ENCODE measurements around the gene CCDC85A. TPM values are rescaled to one million over a fixed set of nuclear protein-coding genes. Genes with fewer than 3 reads are reported as not detected.

CCDC85A gene
- total RNA-seq, 1 donor from 2014 or later = 0.43 TPM

DNA sequence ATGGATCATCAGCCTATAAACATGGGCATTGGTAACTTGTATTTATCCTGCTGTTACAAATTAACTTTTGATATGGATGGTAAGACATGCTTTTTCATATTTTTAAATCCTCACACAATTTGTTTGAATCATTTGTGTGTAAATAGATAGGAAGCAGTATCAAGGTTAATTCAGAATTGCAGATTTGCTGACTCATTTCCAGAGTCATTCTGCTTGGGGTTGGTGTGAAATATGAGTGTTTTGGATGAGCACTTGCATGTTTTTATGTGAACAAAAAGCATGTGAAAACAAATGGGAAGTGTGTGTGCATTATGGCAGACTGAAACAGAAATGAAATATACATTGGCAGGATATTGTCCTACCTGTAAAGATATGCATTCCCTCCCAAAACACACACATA, 11.8 kb downstream of the CCDC85A start:
- Histone ChIP-seq H3K27me3 (peaks cover 49% of the 10 kb centered on the region), H3K9me3 (ENCODE audit: low read depth) (no peaks in the 10 kb centered on the region), H3K4me2 (no peak overlapping the region), H2AFZ (replicated peaks) (no peak overlapping the region), H3K9ac (no peak overlapping the region), H3K4me3 (no peak overlapping the region), H3K4me1 (no peaks in the 10 kb centered on the region), H3K36me3 (no peaks in the 10 kb centered on the region), H3K79me2 (ENCODE audit: low read depth) (no peaks in the 10 kb centered on the region), H4K20me1 (ENCODE audit: low read depth) (no peaks in the 10 kb centered on the region), H3K27ac (no peak overlapping the region), H3F3A (ENCODE audit: low read depth) (no peaks in the 10 kb centered on the region)
- DNase-seq (ENCODE audit: low spot score) = no peak
- no peak for TF ChIP-seq EZH2phosphoT487 (IDR thresholded peaks at IDR 0.05)
- TF ChIP-seq EZH2 (IDR thresholded peaks at IDR 0.05) = no peak
- TF ChIP-seq, protein P1, sequence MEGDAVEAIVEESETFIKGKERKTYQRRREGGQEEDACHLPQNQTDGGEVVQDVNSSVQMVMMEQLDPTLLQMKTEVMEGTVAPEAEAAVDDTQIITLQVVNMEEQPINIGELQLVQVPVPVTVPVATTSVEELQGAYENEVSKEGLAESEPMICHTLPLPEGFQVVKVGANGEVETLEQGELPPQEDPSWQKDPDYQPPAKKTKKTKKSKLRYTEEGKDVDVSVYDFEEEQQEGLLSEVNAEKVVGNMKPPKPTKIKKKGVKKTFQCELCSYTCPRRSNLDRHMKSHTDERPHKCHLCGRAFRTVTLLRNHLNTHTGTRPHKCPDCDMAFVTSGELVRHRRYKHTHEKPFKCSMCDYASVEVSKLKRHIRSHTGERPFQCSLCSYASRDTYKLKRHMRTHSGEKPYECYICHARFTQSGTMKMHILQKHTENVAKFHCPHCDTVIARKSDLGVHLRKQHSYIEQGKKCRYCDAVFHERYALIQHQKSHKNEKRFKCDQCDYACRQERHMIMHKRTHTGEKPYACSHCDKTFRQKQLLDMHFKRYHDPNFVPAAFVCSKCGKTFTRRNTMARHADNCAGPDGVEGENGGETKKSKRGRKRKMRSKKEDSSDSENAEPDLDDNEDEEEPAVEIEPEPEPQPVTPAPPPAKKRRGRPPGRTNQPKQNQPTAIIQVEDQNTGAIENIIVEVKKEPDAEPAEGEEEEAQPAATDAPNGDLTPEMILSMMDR (IDR thresholded peaks at IDR 0.05) = no peak
- no peaks in the 10 kb centered on the region for H3K36me3 Mint-ChIP-seq
- no peak overlapping the region for H3K4me3 Mint-ChIP-seq
- H3K27me3 Mint-ChIP-seq (ENCODE audit: insufficient read depth, low read depth) = peaks cover 2% of the 10 kb centered on the region
- H3K27ac Mint-ChIP-seq = no peak overlapping the region
- no peaks in the 10 kb centered on the region for H3K9me3 Mint-ChIP-seq
- no peaks in the 10 kb centered on the region for H3K4me1 Mint-ChIP-seq

DNA sequence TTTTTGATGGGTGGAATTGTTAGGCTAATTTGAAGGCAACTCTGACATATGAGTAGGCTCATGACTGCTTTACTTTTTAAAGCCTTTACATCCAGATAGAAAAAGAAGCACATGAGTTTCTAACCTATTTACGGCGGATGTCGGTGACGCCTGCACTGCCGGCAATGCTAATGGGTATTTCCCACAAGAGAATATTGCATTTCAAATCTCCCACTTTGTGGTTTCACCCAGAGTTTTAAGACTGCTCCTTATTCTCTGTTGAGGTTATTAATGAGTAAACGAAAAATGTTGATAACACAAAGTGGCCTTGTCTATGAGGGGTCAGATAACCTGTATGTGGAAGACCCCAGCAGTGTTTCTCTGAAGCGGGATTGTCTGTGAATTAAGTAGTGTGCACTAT, 14.0 kb downstream of the CCDC85A start:
- Histone ChIP-seq H4K20me1 (ENCODE audit: low read depth) (no peaks in the 10 kb centered on the region), H3K9ac (no peak overlapping the region), H3K79me2 (ENCODE audit: low read depth) (no peaks in the 10 kb centered on the region), H3K4me3 (no peak overlapping the region), H3K36me3 (no peaks in the 10 kb centered on the region), H3K27ac (no peak overlapping the region), H3K4me1 (no peaks in the 10 kb centered on the region), H3K9me3 (ENCODE audit: low read depth) (no peaks in the 10 kb centered on the region), H2AFZ (replicated peaks) (no peak overlapping the region), H3K4me2 (no peak overlapping the region), H3K27me3 (peaks cover 28% of the 10 kb centered on the region), H3F3A (ENCODE audit: low read depth) (no peaks in the 10 kb centered on the region)
- Mint-ChIP-seq H3K4me1 (no peaks in the 10 kb centered on the region), H3K36me3 (no peaks in the 10 kb centered on the region), H3K27ac (no peak overlapping the region), H3K4me3 (no peak overlapping the region), H3K9me3 (no peaks in the 10 kb centered on the region), H3K27me3 (ENCODE audit: insufficient read depth, low read depth) (no peaks in the 10 kb centered on the region)
- no peak for TF ChIP-seq EZH2 (IDR thresholded peaks at IDR 0.05)
- TF ChIP-seq, protein P1 (IDR thresholded peaks at IDR 0.05) = no peak
- no peak for TF ChIP-seq EZH2phosphoT487 (IDR thresholded peaks at IDR 0.05)
- no peak for DNase-seq (ENCODE audit: low spot score)

DNA sequence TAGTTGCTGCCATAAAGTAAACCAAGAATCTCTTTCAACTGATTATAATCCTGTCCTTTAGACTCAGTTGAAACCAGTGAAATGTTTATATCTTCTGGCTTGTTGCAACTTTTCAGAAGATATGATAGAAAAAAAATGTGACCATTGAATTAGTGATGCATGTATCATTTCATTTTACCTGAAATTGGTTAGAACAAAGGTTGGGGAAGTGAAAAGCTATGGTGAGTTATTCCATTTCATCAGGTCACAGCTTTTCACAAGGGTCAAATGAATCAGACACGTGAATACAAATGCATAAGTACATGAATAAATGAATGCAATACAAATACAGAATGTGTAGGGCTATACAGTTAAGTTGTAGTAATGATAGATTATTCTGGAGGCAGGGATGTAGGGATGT, 15.1 kb downstream of the CCDC85A start:
- Histone ChIP-seq H3K9ac (no peak overlapping the region), H3K79me2 (ENCODE audit: low read depth) (no peaks in the 10 kb centered on the region), H4K20me1 (ENCODE audit: low read depth) (no peaks in the 10 kb centered on the region), H3K27me3 (peaks cover 16% of the 10 kb centered on the region), H3K9me3 (ENCODE audit: low read depth) (no peaks in the 10 kb centered on the region), H3K27ac (no peak overlapping the region), H2AFZ (replicated peaks) (no peak overlapping the region), H3K4me1 (no peaks in the 10 kb centered on the region), H3K4me3 (no peak overlapping the region), H3F3A (ENCODE audit: low read depth) (no peaks in the 10 kb centered on the region), H3K4me2 (no peak overlapping the region), H3K36me3 (no peaks in the 10 kb centered on the region)
- Mint-ChIP-seq H3K4me1 (no peaks in the 10 kb centered on the region), H3K27ac (no peak overlapping the region), H3K9me3 (no peaks in the 10 kb centered on the region), H3K4me3 (no peak overlapping the region), H3K36me3 (no peaks in the 10 kb centered on the region), H3K27me3 (ENCODE audit: insufficient read depth, low read depth) (no peaks in the 10 kb centered on the region)
- no peak for DNase-seq (ENCODE audit: low spot score)
- TF ChIP-seq EZH2 (IDR thresholded peaks at IDR 0.05) = no peak
- TF ChIP-seq EZH2phosphoT487 (IDR thresholded peaks at IDR 0.05) = no peak
- TF ChIP-seq, protein P1 (IDR thresholded peaks at IDR 0.05) = no peak

Data from neural progenitor cell (in vitro differentiated cells).